SH-SY5Y (cell line): ENCODE measurements around the gene NPEPL1.

Experiments used
- GATA2 ChIP-seq: IDR thresholded peaks from 2 replicates; pipeline ENCODE4 v1.6.1; 2011; ENCODE audit warnings: mild to moderate bottlenecking, low read depth, low read length
- GATA3 ChIP-seq: IDR thresholded peaks from 2 replicates; pipeline ENCODE4 v1.6.1; 2011; ENCODE audit warnings: low read depth, mild to moderate bottlenecking, low read length, moderate library complexity

DNA sequence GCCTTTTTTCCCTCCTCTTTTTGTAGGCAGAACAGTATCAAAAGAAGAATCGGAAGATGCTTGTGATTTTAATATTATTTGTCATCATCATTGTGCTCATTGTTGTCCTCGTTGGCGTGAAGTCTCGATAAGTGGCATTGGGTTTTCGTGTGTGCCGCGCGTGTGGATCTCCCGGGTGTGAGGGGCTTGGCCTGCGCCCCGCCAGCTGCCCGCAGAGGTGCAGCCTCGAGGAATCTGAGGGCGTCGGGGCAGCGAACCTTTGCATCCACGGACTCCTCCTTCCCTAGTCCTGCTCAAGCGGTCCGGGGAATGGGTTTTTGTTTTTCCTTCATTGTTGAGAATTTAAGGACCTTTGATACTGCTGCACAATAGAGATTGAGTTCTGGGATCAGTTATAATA, 16.4 kb upstream of the NPEPL1 start:
- TF ChIP-seq GATA3 = no peak
- TF ChIP-seq GATA2 = no peak
